Tibial nerve (tissue), 3 donors: ENCODE data around the gene GSTCD.

Experiments
- CTCF ChIP-seq, 5 experiments: fragments of 200-600 bp in 3 of 5; fragments of 450-650 bp in 2 of 5; sonication (generic) in 3 of 5; IDR thresholded peaks; one replicate each; pipeline ENCODE4 v1.5.1; 2016 to 2019; ENCODE audit warnings: antibody characterized with exemption in 5 of 5, mild to moderate bottlenecking in 3 of 5, moderate library complexity in 2 of 5
- POLR2A ChIP-seq, 2 donors: fragments of 450-650 bp; IDR thresholded peaks; one replicate each; pipeline ENCODE4 v1.6.1; 2017; ENCODE audit warnings: antibody characterized with exemption in 2 of 2, mild to moderate bottlenecking in 2 of 2, moderate library complexity in 2 of 2

- TF ChIP-seq CTCF (IDR thresholded peaks at IDR 0.05) (no peak), POLR2A (IDR thresholded peaks at IDR 0.05) (no peak)
These were observed 482 bp downstream of the GSTCD start for GRCh38 chr4:105709081-105709450.
